WTC11 (cell line): ENCODE measurements around the gene CNGA3. TPM values are rescaled to one million over a fixed set of nuclear protein-coding genes. Genes with fewer than 3 reads are reported as not detected.

Experiments
- ATAC-seq: fragments of 200-7000 bp; cut with Tn5 transposase; 2 replicates; pipeline ENCODE4 v1.10.0; 2021; ENCODE audit warnings: mild to moderate bottlenecking, moderate library complexity
- CTCF ChIA-PET: fragments of 300-600 bp; sonication (Branson Sonifier 250); formaldehyde crosslinking; loops from one replicate; lab custom pipeline; 2021; ENCODE audit warnings: antibody characterized with exemption; lab: Charles Lee
- POLR2A ChIA-PET: fragments of 350-600 bp; sonication (Branson Sonifier 250); formaldehyde crosslinking; loops from one replicate; lab custom pipeline; 2021; ENCODE audit warnings: antibody characterized with exemption; lab: Charles Lee
- DNase-seq: peaks from one replicate; pipeline ENCODE4 v3.0.0; 2021; ENCODE audit warnings: low spot score
- H3K27ac Mint-ChIP-seq: 2 replicates; pipeline ENCODE4 v1.8.0; 2021; ENCODE audit warnings: mixed read lengths
- H3K27me3 Mint-ChIP-seq: 2 replicates; pipeline ENCODE4 v1.8.0; 2021; ENCODE audit warnings: low read depth, mild to moderate bottlenecking, moderate library complexity, mixed read lengths
- H3K36me3 Mint-ChIP-seq: 2 replicates; pipeline ENCODE4 v1.8.0; 2021; ENCODE audit warnings: mixed read lengths
- H3K4me1 Mint-ChIP-seq: 2 replicates; pipeline ENCODE4 v1.8.0; 2022; ENCODE audit warnings: mixed read lengths
- H3K4me3 Mint-ChIP-seq: 2 replicates; pipeline ENCODE4 v1.8.0; 2021; ENCODE audit warnings: mild to moderate bottlenecking, moderate library complexity, mixed read lengths
- H3K9me3 Mint-ChIP-seq: 2 replicates; pipeline ENCODE4 v1.8.0; 2021; ENCODE audit warnings: mixed read lengths
- ATF2 ChIP-seq: sonication (generic); formaldehyde crosslinking; IDR thresholded peaks from 2 replicates; pipeline ENCODE4 v1.8.1; 2022; ENCODE audit warnings: low read depth, missing genetic modification reagents, borderline replicate concordance
- CBFB ChIP-seq: sonication (generic); formaldehyde crosslinking; IDR thresholded peaks from 2 replicates; pipeline ENCODE4 v1.8.1; 2022; ENCODE audit warnings: mild to moderate bottlenecking, low read depth, missing genetic modification reagents
- CREB1 ChIP-seq: sonication (generic); formaldehyde crosslinking; IDR thresholded peaks from 2 replicates; pipeline ENCODE4 v1.8.0; 2023; ENCODE audit warnings: mild to moderate bottlenecking, missing genetic modification reagents
- E2F1 ChIP-seq: sonication (generic); formaldehyde crosslinking; IDR thresholded peaks from 2 replicates; pipeline ENCODE4 v1.8.0; 2022; ENCODE audit warnings: mild to moderate bottlenecking, missing genetic modification reagents
- GRHL2 ChIP-seq: fragments of 250-450 bp; sonication (Bioruptor Pico); IDR thresholded peaks from 2 replicates; pipeline ENCODE4 v1.8.0; 2022; ENCODE audit warnings: mild to moderate bottlenecking, moderate library complexity; ENCODE audit not compliant: insufficient replicate concordance, severe bottlenecking
- IRF2 ChIP-seq: sonication (generic); formaldehyde crosslinking; IDR thresholded peaks from 2 replicates; pipeline ENCODE4 v1.8.0; 2022; ENCODE audit warnings: low read depth, missing genetic modification reagents, borderline replicate concordance
- JUN ChIP-seq: sonication (generic); formaldehyde crosslinking; IDR thresholded peaks from 2 replicates; pipeline ENCODE4 v1.8.0; 2023; ENCODE audit warnings: mild to moderate bottlenecking, missing genetic modification reagents
- MXD4 ChIP-seq: fragments of 250-450 bp; sonication (Bioruptor Pico); IDR thresholded peaks from 2 replicates; pipeline ENCODE4 v1.8.0; 2021; ENCODE audit warnings: mild to moderate bottlenecking, moderate library complexity, borderline replicate concordance
- MYBL2 ChIP-seq: sonication (generic); formaldehyde crosslinking; IDR thresholded peaks from 2 replicates; pipeline ENCODE4 v1.8.1; 2023; ENCODE audit warnings: mild to moderate bottlenecking, moderate library complexity, missing genetic modification reagents
- OVOL2 ChIP-seq: fragments of 250-450 bp; sonication (Bioruptor Pico); IDR thresholded peaks from 2 replicates; pipeline ENCODE4 v1.9.0; 2021; ENCODE audit warnings: mild to moderate bottlenecking, borderline replicate concordance
- PRDM15 ChIP-seq: sonication (generic); formaldehyde crosslinking; IDR thresholded peaks from 2 replicates; pipeline ENCODE4 v1.8.0; 2022; ENCODE audit warnings: missing genetic modification reagents
- RORB ChIP-seq: fragments of 250-450 bp; sonication (Bioruptor Pico); IDR thresholded peaks from 2 replicates; pipeline ENCODE4 v1.9.0; 2021; ENCODE audit warnings: mild to moderate bottlenecking
- SMAD4 ChIP-seq: sonication (generic); formaldehyde crosslinking; IDR thresholded peaks from 2 replicates; pipeline ENCODE4 v1.8.0; 2022; ENCODE audit warnings: mild to moderate bottlenecking, missing genetic modification reagents
- SP1 ChIP-seq: sonication (generic); formaldehyde crosslinking; conservative IDR thresholded peaks from 2 replicates; pipeline ENCODE4 v1.8.1; 2022; ENCODE audit warnings: missing genetic modification reagents
- ZNF232 ChIP-seq: sonication (generic); formaldehyde crosslinking; IDR thresholded peaks from 2 replicates; pipeline ENCODE4 v1.8.0; 2022; ENCODE audit warnings: mild to moderate bottlenecking, missing genetic modification reagents
- ZNF423 ChIP-seq: fragments of 250-450 bp; sonication (Bioruptor Pico); IDR thresholded peaks from 2 replicates; pipeline ENCODE4 v2.1.2; 2022; ENCODE audit warnings: mild to moderate bottlenecking, moderate library complexity
- ZNF532 ChIP-seq: fragments of 250-450 bp; sonication (Bioruptor Pico); IDR thresholded peaks from 2 replicates; pipeline ENCODE4 v1.9.0; 2021; ENCODE audit warnings: mild to moderate bottlenecking, borderline replicate concordance
- total RNA-seq: library from RNA; stranded (reverse); gene quantifications from 3 replicates; pipeline ENCODE4 v1.2.3, GENCODE V29; 2021
- TF ChIP-seq, protein P1 (sequence below): sonication (generic); formaldehyde crosslinking; IDR thresholded peaks from 2 replicates; pipeline ENCODE4 v1.8.1; 2022; ENCODE audit warnings: mild to moderate bottlenecking, moderate library complexity, missing genetic modification reagents

CNGA3 gene
- total RNA-seq, 1 experiment from 2014 or later: not detected

DNA sequence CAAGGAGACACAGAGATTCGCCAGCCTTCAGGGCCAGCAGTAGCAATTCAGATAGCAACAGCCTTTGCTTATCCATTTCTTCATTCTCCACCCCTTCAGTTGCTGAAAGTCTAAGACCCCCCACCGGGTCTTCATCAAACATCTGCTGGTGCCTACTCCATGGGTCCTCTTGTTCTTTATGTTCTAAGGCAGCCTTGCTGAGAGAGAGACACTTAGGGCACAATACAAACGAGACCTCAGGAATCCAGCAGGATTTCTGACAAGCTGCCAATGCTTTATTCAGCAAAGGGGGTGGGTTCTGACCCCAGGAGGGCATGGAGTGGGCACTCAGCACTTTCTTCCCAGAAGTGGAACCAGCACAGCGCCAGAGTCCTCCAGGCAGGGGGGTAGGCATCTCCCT is 36.2 kb upstream of the CNGA3 start:
- Mint-ChIP-seq H3K4me1 (peaks cover 15% of the 10 kb centered on the region), H3K9me3 (peaks cover 1% of the 10 kb centered on the region; the same call in 1 of the 2 replicates), H3K27ac (no peak overlapping the region)
- DNase-seq: no peak
- ATAC-seq: no peak
- POLR2A ChIA-PET: no interaction called here
- TF ChIP-seq RORB (no peak), SP1 (no peak), CREB1 (CRISPR knock-in tag) (no peak), ZNF532 (CRISPR knock-in tag) (no peak), PRDM15 (CRISPR knock-in tag) (no peak), MYBL2 (CRISPR knock-in tag) (no peak), OVOL2 (no peak), SMAD4 (CRISPR knock-in tag) (no peak), JUN (CRISPR knock-in tag) (no peak), ATF2 (CRISPR knock-in tag) (no peak), E2F1 (CRISPR knock-in tag) (no peak), ZNF232 (CRISPR knock-in tag) (no peak), MXD4 (CRISPR knock-in tag) (no peak), IRF2 (CRISPR knock-in tag) (no peak), CBFB (CRISPR knock-in tag) (no peak), GRHL2 (no peak), ZNF423 (CRISPR knock-in tag) (no peak)
- TF ChIP-seq, protein P1, sequence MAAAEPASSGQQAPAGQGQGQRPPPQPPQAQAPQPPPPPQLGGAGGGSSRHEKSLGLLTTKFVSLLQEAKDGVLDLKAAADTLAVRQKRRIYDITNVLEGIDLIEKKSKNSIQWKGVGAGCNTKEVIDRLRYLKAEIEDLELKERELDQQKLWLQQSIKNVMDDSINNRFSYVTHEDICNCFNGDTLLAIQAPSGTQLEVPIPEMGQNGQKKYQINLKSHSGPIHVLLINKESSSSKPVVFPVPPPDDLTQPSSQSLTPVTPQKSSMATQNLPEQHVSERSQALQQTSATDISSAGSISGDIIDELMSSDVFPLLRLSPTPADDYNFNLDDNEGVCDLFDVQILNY: no peak
- TF ChIP-seq, all 79 proteins: peak for 0
- no peaks in the 10 kb centered on the region for H3K36me3 Mint-ChIP-seq
- 0 out of 2 replicates have a peak, but pooled peaks cover 2% of the 10 kb centered on the region for H3K27me3 Mint-ChIP-seq
- CTCF ChIA-PET: no interaction called here
- no peak overlapping the region for H3K4me3 Mint-ChIP-seq
